CD4-positive, alpha-beta T cell treated with Interleukin-1 beta for 1 hour (primary cell): Measurements from ENCODE around the gene PRKN.

Experiments used
- DNase-seq, 2 donors: peaks; one replicate each; pipeline ENCODE4 v3.0.0-alpha.2; 2020 to 2022

PRKN gene

GRCh38 chr6:162727322-162728182 lies at the start of gene PRKN, which contains the start of gene PACRG:
Gene PRKN, minus strand, starts transcription at chr6:162727766.
Gene PACRG, plus strand, starts transcription at chr6:162727974.
- peak; percentile 98 to 99 for DNase-seq

- DNase-seq, result no peak
Measured at GRCh38 chr6:162777091-162777490, 49.5 kb upstream of the PRKN start.

- no peak for DNase-seq
Measured at GRCh38 chr6:162773996-162774395, 46.4 kb upstream of the PRKN start.

GRCh38 chr6:162772466-162772865 lies 44.9 kb upstream of the PRKN start:
- DNase-seq, result no peak

- DNase-seq, result no peak
Measured at GRCh38 chr6:162770955-162771354, 43.4 kb upstream of the PRKN start.

GRCh38 chr6:162770136-162770535 lies 42.6 kb upstream of the PRKN start:
- no peak for DNase-seq

- no peak for DNase-seq
Measured at GRCh38 chr6:162753775-162754174, 26.2 kb upstream of the PRKN start.

- DNase-seq, result no peak
Measured at GRCh38 chr6:162751211-162751859, 23.8 kb upstream of the PRKN start.

GRCh38 chr6:162750776-162751175 lies 23.2 kb upstream of the PRKN start:
- DNase-seq, result no peak

- no peak for DNase-seq
Measured at GRCh38 chr6:162736961-162737360, 9.4 kb upstream of the PRKN start.

- DNase-seq, result peak; percentile 13 to 36
Measured at GRCh38 chr6:162733489-162733888, 5.9 kb upstream of the PRKN start.

- DNase-seq, result no peak
Measured at GRCh38 chr6:162730502-162730901, 2.9 kb upstream of the PRKN start.

GRCh38 chr6:162728706-162729105 lies 1.1 kb upstream of the PRKN start:
- no peak for DNase-seq

- DNase-seq, result no peak
Measured at GRCh38 chr6:162728197-162728596, 631 bp upstream of the PRKN start.

- DNase-seq, result peak in 1 of 2 donors; percentile 30
Measured at GRCh38 chr6:162726947-162727321, 632 bp downstream of the PRKN start.

GRCh38 chr6:162722633-162723032 lies 4.9 kb downstream of the PRKN start:
- no peak for DNase-seq

- no peak for DNase-seq
Measured at GRCh38 chr6:162722226-162722625, 5.3 kb downstream of the PRKN start.

- no peak for DNase-seq
Measured at GRCh38 chr6:162721404-162721687, 6.2 kb downstream of the PRKN start.

- no peak for DNase-seq
Measured at GRCh38 chr6:162719528-162719927, 8.0 kb downstream of the PRKN start.

- no peak for DNase-seq
Measured at GRCh38 chr6:162715601-162716000, 12.0 kb downstream of the PRKN start.

- DNase-seq, result no peak
Measured at GRCh38 chr6:162713974-162714780, 13.4 kb downstream of the PRKN start.

- no peak for DNase-seq
Measured at GRCh38 chr6:162712694-162713093, 14.9 kb downstream of the PRKN start.

- DNase-seq, result no peak
Measured at GRCh38 chr6:162711376-162711775, 16.2 kb downstream of the PRKN start.

GRCh38 chr6:162710936-162711335 lies 16.6 kb downstream of the PRKN start:
- DNase-seq, result no peak
